GM20431 (cell line): ENCODE results near the gene CA10.

Source experiments
- in situ Hi-C: fragments of 300-500 bp; cut with MseI, MboI; formaldehyde crosslinking; loops from one replicate; pipeline ENCODE4 v1.15.0; 2020; ENCODE audit warnings: low sequenced_read_pairs; ENCODE audit not compliant: unreplicated experiment

The CA10 gene

GRCh38 chr17:52049496-52049895 is 109.0 kb downstream of the CA10 start:
- in situ Hi-C loops: no loop called here

- in situ Hi-C loops: no loop called here
Measured at GRCh38 chr17:52049051-52049450, 109.5 kb downstream of the CA10 start.

- in situ Hi-C loops: no loop called here
Measured at GRCh38 chr17:52048137-52048898, 110.2 kb downstream of the CA10 start.

GRCh38 chr17:52047086-52047485 is 111.4 kb downstream of the CA10 start:
- in situ Hi-C loops: no loop called here

- in situ Hi-C loops: no loop called here
Measured at GRCh38 chr17:52041123-52041617, 117.3 kb downstream of the CA10 start.

GRCh38 chr17:52036416-52036815 is 122.1 kb downstream of the CA10 start:
- in situ Hi-C loops: no loop called here

GRCh38 chr17:52035336-52035915 is 123.1 kb downstream of the CA10 start:
- in situ Hi-C loops: no loop called here

- in situ Hi-C loops: no loop called here
Measured at GRCh38 chr17:52032454-52032853, 126.1 kb downstream of the CA10 start.

GRCh38 chr17:52030052-52030451 is 128.5 kb downstream of the CA10 start:
- in situ Hi-C loops: no loop called here

GRCh38 chr17:52027620-52028295 is 130.8 kb downstream of the CA10 start:
- in situ Hi-C loops: no loop called here

- in situ Hi-C loops: no loop called here
Measured at GRCh38 chr17:52027081-52027480, 131.4 kb downstream of the CA10 start.

- in situ Hi-C loops: no loop called here
Measured at GRCh38 chr17:52026075-52026474, 132.4 kb downstream of the CA10 start.

GRCh38 chr17:52025236-52025635 is 133.3 kb downstream of the CA10 start:
- in situ Hi-C loops: no loop called here

GRCh38 chr17:52024300-52024870 is 134.1 kb downstream of the CA10 start:
- in situ Hi-C loops: no loop called here

- in situ Hi-C loops: no loop called here
Measured at GRCh38 chr17:52011064-52011463, 147.4 kb downstream of the CA10 start.

GRCh38 chr17:51999654-52000053 is 158.9 kb downstream of the CA10 start:
- in situ Hi-C loops: no loop called here

GRCh38 chr17:51997723-51998122 is 160.8 kb downstream of the CA10 start:
- in situ Hi-C loops: no loop called here

- in situ Hi-C loops: no loop called here
Measured at GRCh38 chr17:51995797-51996403, 162.6 kb downstream of the CA10 start.

- in situ Hi-C loops: no loop called here
Measured at GRCh38 chr17:51992864-51993416, 165.6 kb downstream of the CA10 start.

- in situ Hi-C loops: no loop called here
Measured at GRCh38 chr17:51971121-51971520, 187.4 kb downstream of the CA10 start.
